ENCODE results near the gene RASA4.
"Not testable (repeated sequence)": the region's sequence is repeated elsewhere in the genome, so short reads cannot be mapped to it uniquely, and the experiment has no call there.

DNA sequence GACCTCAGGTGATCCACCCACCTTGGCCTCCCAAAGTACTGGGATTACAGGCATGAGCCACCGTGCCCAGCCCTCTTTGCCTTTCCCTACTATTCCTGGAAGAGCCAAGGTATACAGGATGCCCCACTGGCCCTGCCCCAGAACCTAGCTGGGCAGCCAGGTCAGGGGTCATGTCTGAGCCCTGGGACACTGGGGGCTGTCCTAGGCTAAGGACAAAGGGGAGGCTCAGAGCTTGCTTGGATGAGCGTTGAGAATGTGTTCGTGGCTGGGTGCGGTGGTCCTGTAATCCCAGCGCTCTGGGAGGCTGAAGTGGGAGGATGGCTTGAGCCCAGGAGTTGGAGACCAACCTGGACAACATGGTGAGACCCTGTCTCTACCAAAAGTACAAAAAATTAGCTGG, 38.1 kb downstream of the RASA4 start:
- TF ChIP-seq, protein P1, sequence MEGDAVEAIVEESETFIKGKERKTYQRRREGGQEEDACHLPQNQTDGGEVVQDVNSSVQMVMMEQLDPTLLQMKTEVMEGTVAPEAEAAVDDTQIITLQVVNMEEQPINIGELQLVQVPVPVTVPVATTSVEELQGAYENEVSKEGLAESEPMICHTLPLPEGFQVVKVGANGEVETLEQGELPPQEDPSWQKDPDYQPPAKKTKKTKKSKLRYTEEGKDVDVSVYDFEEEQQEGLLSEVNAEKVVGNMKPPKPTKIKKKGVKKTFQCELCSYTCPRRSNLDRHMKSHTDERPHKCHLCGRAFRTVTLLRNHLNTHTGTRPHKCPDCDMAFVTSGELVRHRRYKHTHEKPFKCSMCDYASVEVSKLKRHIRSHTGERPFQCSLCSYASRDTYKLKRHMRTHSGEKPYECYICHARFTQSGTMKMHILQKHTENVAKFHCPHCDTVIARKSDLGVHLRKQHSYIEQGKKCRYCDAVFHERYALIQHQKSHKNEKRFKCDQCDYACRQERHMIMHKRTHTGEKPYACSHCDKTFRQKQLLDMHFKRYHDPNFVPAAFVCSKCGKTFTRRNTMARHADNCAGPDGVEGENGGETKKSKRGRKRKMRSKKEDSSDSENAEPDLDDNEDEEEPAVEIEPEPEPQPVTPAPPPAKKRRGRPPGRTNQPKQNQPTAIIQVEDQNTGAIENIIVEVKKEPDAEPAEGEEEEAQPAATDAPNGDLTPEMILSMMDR (IDR thresholded peaks at IDR 0.05; ENCODE audit: insufficient read depth, low read length): not testable (repeated sequence)
- not testable (repeated sequence) for TF ChIP-seq GABPA (IDR thresholded peaks at IDR 0.05; ENCODE audit: low read depth); POLR2AphosphoS5 (IDR thresholded peaks at IDR 0.05; ENCODE audit: low read depth); SPI1 (IDR thresholded peaks at IDR 0.05; ENCODE audit: borderline replicate concordance, low read depth)
- TF ChIP-seq, protein P2, sequence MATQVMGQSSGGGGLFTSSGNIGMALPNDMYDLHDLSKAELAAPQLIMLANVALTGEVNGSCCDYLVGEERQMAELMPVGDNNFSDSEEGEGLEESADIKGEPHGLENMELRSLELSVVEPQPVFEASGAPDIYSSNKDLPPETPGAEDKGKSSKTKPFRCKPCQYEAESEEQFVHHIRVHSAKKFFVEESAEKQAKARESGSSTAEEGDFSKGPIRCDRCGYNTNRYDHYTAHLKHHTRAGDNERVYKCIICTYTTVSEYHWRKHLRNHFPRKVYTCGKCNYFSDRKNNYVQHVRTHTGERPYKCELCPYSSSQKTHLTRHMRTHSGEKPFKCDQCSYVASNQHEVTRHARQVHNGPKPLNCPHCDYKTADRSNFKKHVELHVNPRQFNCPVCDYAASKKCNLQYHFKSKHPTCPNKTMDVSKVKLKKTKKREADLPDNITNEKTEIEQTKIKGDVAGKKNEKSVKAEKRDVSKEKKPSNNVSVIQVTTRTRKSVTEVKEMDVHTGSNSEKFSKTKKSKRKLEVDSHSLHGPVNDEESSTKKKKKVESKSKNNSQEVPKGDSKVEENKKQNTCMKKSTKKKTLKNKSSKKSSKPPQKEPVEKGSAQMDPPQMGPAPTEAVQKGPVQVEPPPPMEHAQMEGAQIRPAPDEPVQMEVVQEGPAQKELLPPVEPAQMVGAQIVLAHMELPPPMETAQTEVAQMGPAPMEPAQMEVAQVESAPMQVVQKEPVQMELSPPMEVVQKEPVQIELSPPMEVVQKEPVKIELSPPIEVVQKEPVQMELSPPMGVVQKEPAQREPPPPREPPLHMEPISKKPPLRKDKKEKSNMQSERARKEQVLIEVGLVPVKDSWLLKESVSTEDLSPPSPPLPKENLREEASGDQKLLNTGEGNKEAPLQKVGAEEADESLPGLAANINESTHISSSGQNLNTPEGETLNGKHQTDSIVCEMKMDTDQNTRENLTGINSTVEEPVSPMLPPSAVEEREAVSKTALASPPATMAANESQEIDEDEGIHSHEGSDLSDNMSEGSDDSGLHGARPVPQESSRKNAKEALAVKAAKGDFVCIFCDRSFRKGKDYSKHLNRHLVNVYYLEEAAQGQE (IDR thresholded peaks at IDR 0.05; ENCODE audit: insufficient replicate concordance, low read depth): not testable (repeated sequence)
